ENCODE measurements around the gene UTS2B.

The UTS2B gene

DNA sequence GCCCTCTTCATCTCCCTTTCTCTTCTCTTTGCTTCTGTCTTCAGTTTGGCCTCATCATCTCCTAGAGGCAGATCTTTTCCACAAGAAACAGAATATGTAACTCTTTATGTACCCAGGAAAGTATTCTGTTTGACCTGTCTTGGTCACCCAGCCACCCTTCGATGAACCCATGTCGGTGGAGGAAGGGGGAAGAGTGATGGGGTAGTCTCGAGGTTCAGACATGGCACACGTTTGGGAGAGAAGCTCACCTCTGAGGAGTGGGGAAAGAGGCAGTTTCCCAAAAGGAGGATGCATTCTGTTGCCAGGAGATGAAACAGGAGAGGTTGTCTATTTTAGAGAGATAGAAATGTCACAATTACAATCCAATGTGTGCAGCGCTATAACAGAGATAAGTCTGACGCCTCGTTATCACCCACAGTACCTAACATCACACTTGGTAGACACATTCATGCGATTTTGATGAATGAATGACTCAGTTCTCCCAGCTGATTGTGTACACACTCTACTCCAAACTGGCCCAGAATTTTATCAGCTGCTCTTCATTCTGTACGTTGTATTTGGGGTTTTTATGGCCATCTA, 1.9 kb downstream of the UTS2B start:
- no peak for DNase-seq (ENCODE audit: low read depth in 1 of 2, low spot score in 1 of 2)

DNA sequence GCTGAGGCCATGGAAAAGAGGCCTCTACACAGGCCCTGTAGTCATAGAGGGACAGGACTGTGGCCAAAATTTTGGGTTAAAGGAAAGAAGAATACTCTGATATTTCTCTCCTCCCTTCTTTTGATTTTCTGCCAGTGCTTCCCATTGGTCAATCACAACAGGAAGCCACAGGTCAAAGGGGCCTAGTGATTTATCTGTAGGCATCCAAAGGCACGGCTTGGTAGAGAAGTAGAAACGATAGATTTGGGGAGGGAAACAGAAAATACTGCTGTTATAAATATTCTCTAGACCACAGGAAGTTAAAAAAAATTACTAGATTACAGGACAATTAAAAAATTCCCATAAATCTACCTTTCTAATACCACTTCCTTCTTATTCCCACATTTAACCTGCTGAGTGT, 2.8 kb downstream of the UTS2B start:
- no peak for DNase-seq (ENCODE audit: low read depth in 1 of 2, low spot score in 1 of 2)

DNA sequence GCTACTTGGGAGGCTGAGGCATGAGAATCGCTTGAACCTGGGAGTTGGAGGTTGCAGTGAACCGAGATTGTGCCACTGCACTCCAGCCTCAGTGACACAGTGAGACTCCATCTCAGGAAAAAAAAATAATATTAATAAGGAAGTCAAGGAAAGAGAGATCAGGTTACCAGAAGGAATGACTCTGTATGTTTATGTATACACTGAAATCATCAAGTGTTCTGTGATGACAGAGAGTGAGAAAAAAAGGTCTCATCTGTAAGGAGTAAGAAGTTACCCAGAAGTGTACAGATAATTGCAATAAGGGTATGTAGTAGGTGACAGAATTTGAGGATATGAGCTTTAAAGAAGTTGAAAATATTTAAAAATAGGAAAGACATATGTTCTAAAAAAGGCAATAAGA, 5.4 kb downstream of the UTS2B start:
- DNase-seq (ENCODE audit: low read depth in 1 of 2, low spot score in 1 of 2) = no peak

DNA sequence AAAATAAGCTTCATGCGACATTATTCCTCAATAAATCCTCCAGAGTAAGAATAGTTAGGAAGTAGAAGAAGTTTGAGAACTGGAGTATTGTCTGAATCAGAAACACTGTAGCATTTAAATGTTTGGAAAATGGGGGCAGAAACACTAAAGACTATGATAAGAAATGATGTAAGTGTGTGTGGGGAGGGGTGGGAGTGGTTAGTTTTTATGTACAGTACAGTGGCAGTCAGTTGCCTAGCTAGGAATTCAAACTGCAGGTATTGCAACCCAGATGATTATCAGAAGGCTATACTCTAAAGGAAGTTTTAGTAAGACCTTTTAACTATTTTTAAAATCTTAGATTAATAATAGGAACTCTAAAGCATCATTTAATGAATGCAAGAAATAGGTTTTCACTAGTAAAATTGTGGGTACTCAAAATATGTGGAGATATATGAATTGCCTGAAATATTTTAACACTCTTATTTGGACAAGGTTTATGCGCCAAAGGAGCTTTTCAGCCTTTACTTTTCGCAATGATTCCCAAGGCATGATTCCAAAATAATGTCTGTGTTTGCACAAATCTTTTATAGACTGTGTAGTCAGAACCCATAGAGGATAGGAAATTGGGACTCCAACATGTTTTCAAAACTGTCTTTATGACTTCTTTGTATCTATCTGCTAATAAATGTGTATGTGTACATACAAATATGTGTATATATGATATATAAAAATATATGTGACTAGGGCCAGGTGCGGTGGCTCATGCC, 9.1 kb downstream of the UTS2B start:
- no peak for DNase-seq (ENCODE audit: low read depth in 1 of 2, low spot score in 1 of 2)

DNA sequence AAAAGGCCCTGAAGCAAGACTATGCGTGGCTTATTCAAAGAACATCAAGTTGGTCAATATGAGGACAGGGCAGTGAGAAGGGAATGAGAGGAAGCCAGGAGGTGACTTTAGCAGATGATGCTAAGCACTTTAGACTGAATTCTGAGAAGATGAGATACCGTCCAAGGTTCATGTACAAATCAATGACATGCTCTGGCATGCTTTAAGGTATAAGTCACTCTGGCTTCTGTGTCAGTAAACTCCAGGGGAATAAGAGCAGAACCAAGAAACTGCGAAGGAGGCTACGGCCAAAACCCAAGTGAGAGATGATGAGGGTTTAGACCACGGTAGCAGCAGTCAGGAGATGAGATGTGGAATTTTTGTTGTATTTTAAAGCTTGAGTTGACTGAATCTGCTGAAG, 10.0 kb downstream of the UTS2B start:
- DNase-seq (ENCODE audit: low read depth in 1 of 2, low spot score in 1 of 2) = no peak

DNA sequence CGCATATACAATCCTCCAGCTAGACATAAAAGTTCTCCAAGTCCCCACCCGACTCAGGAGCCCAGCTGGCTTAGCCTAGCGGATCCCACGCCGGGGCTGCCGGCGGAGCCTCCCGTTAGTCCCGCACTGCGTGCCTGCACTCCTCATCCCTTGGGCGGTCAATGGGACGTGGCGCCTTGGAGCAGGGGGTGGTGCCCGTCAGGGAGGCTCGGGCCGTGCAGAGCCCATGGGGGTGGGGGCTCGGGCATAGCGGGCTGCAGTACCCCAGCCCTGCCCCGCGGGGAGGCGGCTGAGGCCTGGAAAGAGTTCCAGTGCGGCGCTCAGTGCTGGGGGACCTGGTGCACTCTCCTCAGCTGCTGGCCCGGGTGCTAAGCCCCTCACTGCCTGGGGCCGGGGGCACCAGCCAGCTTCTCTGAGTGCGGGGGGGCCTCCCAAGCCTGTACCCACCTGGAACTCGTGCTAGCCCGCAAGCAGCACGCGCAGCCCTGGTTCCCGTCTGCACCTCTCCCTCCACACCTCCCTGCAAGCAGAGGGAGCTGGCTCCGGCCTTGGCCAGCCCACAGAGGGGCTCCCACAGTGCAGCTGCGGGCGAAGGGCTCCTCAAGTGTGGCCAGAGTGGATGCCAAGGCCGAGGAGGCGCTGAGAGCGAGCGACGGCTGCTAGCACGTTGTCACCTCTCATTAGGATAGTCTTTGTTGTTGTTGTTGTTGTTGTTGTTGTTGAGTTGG, 13.3 kb downstream of the UTS2B start:
- DNase-seq (ENCODE audit: low read depth in 1 of 2, low spot score in 1 of 2) = no peak

DNA sequence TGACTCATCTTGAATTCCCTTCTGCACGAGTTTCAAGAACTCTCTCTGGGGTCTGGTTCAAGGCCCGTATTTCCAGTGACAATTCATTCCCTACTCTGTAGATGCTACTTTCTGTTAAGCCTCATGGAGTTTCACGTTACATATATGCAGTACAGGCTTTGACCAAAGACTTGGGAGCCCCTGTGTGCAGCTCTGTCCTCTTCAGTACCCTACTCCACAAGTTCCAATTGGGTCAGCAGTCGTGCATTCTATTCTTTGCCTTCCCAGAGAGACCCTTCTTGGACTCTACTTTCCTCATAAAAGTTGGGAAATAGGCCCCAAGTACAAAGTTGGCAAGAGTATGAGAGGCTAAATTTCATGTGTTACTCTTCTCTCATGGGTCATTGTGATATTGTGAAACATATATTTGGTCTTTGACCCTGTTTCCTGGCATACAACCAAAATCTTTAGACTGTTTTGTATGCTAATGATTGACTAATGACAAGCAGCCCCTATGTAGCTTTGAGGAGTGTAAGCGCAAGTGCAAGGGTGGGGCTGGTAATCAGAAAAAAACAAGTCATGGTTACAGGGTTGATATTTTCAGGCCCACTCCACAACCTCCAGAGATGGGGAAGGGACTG, 16.1 kb downstream of the UTS2B start:
- no peak for DNase-seq (ENCODE audit: low read depth in 1 of 2, low spot score in 1 of 2)

DNA sequence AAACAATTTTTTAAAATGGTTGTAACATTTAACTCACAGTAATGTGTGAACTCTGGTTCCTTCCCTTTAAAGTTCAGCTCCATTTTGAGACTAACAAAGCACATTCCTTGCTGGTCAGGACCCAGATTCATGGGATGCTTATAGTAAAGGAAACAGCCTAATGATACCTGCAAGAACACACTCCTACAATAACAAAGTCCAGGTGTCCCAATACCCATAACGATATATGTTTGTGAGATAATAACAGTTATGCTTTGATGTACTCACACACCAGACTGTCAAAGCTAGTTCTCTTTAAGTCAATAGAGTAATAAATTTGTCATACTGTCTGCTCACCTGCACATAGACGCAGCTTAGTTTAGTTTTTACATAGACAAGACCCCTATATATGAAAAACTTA, 17.0 kb downstream of the UTS2B start:
- DNase-seq (ENCODE audit: low read depth in 1 of 2, low spot score in 1 of 2) = no peak

DNA sequence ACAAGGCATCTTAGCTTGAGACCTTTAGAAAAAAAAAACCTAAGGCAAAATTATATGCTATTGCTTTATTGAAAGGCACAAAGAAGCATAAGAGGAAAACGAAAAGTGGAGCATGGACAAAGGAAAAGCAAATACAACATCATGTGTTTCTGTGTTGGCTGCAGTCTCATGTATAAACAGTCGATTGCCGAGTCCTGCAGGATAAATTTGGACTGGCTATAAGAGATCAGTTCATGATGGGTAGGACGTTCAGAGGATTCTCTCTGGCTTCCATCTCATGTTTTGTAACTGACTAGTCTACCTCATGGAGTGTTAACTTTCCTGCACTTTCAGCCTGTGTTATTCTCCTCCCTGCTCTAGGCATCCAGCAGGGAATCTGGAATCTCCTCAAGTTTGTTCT, 23.0 kb downstream of the UTS2B start:
- no peak for DNase-seq (ENCODE audit: low read depth in 1 of 2, low spot score in 1 of 2)

DNA sequence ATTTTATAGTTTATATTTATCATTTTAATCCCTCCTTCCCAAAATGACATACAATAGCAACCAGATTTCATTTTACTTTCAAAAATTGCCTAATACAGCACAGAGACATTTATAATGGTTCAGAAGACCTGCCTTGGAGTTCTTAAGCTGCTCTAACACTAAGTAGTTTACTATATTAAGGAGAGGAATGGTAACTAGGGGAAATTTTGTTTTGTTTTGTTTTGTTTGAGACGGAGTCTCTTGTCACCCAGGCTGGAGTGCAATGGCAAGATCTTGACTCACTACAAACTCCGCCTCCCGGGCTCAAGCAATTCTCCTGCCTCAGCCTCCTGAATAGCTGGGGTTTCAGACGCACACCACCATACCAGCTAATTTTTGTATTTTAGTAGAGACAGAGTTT, 23.9 kb downstream of the UTS2B start:
- no peak for DNase-seq (ENCODE audit: low read depth in 1 of 2, low spot score in 1 of 2)

DNA sequence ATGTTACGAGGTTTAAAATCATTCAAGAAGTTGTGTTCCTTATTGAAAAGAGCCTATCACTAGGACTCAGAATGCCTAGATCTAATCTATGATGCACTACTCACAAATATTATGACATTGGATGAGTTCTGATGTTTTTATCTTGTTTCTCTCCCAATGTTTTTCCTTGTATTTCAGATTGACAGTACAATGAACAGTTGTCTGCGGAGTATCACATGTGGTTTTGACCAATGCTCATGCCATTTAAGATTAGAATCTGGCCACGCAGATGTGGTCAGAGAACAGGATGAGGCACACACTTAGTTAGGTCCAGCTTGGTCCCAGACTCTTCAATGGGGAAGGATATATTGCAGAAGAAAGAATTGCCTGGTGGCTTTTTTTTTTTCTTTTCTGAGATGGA, 26.7 kb downstream of the UTS2B start:
- DNase-seq (ENCODE audit: low read depth in 1 of 2, low spot score in 1 of 2) = no peak

DNA sequence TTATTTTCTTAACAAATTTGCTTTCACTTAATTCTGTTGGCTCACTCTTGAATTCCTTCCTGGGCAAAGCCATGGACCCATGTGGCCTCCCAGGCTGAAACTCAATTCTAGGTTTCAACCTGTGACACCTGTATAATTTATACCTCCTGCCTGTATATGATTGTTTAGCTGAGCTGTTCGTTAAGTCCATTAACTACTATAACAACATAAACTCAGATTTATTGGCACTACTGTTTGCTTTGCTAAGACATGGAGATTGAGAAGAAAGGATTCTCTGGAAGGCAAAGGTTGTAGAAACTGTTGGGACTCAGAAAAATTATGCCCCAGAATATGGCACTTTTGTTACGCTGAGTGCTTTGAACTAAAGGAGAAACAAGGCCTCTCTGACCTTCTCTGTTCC, 27.9 kb downstream of the UTS2B start:
- DNase-seq (ENCODE audit: low read depth in 1 of 2, low spot score in 1 of 2) = no peak

DNA sequence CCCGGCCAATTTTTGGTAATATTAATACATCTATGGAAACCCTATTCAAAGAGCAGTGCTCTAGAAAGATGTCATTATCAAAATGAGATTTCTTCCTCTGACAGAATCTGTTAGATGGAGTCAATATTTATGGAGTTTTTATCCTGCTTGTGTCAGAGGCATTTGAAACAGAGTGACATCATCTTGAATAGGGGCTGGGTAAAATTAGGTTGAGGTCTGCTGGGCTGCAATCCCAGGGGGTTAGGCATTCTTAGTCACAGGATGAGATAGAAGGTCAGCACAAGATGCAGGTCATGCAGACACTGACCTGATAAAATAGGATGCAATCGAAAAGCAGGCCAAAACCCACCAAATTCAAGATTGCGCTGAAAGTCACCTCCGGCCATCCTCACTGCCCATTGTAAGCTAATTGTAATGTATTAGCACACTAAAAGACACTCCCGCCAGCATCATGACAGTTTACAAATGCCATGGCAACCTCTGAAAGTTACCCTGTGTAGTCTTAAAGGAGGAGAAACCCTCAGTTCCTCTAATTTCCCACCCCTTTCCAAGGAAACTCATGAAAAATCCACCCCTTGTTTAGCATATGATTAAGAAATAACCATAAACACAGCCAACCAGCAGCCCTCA, 28.4 kb downstream of the UTS2B start:
- DNase-seq (ENCODE audit: low read depth in 1 of 2, low spot score in 1 of 2) = no peak

DNA sequence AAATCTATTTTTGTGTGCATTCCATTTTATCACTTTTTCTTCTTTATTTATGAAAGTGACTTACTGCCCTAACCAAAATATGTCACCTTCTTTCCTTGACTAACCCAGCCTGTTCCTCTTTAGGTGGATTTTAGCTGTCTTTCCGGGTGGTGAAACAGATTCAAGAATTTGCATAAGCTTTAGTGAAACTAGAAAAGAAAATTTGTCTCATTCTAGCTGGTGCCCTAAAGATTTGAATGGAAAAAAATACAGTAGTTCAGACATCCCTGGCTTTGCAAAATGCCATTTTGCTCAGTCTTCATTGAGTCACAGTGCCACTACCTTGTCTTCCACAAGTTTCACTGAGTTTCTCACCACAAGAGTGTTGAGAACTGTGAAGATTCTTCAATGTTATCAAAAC, 29.3 kb downstream of the UTS2B start:
- no peak for DNase-seq (ENCODE audit: low read depth in 1 of 2, low spot score in 1 of 2)

DNA sequence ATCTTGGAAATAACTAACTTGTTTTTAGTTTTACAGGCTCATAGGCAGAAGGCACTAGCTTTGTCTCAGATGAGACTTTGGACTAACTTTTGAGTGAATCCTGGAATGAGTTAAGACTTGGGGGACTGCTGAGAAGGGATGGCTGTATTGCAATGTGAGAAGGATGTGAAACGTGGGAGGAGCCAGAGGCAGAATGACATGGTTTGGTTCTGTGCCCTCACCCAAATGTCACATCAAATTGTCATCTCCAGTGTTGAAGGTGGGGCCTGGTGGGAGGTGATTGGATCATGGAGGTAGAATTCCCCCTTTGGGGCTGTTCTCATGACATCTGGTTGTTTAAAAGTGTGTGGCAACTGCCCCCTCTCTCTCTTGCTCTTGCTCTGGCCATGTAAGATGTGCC, 29.9 kb downstream of the UTS2B start:
- no peak for DNase-seq (ENCODE audit: low read depth in 1 of 2, low spot score in 1 of 2)

DNA sequence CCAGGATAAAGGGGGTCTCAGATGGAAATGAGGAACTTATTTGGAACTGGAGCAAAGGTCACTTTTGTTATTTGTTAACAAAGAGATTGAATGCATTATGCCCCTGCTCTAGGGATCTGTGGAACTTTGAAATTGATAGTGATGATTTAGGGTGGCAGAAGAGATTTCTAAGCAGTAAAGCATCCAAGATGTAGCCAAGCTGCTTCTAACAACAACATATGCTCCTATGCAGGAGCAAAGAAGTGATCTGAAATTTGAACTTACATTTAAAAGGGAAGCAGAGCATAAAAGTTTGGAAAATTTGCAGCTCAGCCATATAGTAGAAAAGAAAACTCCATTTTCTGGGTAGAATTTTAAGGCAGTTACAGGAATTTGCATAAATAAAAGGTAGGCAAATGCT, 31.5 kb downstream of the UTS2B start:
- no peak for DNase-seq (ENCODE audit: low read depth in 1 of 2, low spot score in 1 of 2)

DNA sequence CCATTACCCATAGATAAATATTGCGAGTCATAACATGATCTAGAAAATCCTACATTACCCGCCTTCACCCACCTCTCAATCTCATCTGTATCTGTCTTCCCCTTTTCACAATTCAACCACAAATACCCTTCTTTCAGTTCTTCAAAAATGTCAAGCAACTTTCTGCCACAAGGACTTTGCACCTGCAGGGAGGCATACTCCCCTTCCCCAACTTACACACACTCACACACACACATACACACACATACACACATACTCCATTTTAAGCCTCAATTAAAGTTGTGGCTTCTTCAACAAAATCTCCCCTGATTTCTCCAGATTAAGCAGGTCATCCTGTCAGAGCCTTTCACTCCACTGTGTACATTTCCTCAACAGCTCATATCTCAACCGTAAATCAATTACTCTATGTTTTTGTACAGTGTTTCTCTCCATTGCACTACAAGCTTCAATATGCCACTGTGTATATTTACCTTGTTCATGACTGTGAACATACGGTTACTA, 34.2 kb downstream of the UTS2B start:
- no peak for DNase-seq (ENCODE audit: low read depth in 1 of 2, low spot score in 1 of 2)

DNA sequence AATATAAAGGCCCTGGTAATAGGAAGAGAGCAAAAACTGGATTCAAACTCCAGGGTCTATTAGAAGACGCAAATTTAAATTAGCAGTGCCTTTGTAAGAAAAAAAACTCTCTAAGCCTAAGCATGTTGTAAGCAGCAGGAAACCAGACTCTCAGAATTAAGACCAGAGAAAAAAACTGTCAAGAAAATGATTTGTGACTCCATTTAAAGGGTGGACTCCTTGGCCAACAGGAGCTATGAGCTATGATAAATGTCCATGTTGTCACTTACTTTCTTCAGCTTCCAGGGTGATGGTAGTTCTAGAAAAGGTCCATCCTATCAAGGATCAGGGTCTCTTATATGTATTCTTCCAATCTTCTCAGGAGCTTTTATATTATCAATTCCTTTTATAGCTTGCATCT, 36.0 kb downstream of the UTS2B start:
- no peak for DNase-seq (ENCODE audit: low read depth in 1 of 2, low spot score in 1 of 2)

DNA sequence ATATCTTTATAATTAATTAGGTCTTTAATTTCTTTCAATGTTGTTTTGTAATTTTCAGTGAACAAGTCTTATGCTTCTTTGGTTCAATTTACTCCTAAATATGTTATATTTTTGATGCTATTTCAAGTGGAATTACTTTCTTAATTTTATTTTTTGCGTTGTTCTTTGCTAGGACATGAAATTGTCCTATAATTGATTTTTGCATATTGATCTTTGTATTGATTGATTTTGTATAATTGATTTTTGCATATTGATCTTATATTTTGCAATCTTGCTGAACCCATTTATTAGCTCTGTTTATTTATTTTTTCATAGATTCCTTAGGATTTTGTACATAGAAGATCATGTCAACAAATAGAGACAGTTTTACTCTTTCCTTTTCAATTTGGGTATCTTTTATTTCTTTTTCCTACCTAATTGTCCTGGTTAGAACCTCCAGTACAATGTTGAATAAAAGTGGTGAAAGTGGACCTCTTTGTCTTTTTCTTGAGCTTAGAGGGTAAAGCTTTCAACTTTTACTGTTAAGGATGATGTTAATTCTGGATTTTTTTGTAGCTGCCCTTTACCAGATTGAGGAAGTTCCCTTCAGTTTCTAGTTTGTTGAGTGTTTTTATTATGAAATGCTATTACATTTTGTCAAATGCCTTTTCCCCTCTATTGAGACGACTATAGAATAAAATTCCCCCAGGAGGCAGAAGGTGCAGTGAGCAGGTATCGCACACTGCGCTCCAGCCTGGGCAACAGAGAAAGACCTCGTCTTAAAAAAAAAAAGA, 37.9 kb downstream of the UTS2B start:
- DNase-seq (ENCODE audit: low read depth in 1 of 2, low spot score in 1 of 2) = no peak

DNA sequence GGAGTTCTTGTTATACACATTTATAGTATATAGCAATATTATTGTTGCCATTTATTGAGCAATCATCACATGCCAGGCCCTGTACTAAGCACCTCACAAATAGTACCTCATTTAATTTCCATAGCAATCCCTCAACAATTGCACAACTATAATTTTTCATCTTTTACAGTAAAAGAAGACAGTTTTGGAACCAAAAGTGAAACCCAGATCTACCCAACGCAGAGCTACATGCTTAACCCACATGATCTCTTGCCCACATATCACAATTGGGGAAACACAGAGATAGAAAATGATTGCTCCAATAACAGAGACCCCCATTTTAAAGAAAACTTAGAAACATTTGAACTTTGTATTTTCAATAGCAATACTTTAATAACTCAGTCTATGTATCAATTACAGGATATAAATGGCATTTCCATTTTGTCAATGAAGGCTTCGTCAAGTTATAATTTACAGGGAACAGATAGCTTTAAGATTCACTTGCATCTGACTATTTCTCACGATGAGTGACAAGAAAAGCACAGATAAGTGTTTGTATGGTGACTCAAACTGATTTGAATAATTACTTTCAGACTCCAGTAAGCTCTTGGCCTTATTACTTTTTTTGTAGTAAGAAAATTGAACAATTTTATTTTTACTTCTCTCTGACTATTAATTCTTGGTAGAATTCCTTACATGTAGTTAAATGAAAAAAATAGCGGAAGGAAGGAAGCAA, 39.9 kb downstream of the UTS2B start:
- DNase-seq (ENCODE audit: low read depth in 1 of 2, low spot score in 1 of 2) = no peak
